Memory B cell (primary cell): ENCODE measurements around the gene NHS.
"Not testable (repeated sequence)": the region's sequence is repeated elsewhere in the genome, so short reads cannot be mapped to it uniquely, and the experiment has no call there.

Experiments used
- ATAC-seq: fragments of 150-1000 bp; cut with Tn5 transposase; 2 replicates; pipeline ENCODE4 v1.10.0; 2021; ENCODE audit warnings: low read depth, mild to moderate bottlenecking, moderate library complexity
- DNase-seq, 2 donors: peaks; one replicate each; pipeline ENCODE4 v3.0.0; 2022; ENCODE audit warnings: low spot score in 2 of 2
- H3K27ac Mint-ChIP-seq: one replicate; pipeline ENCODE4 v1.8.0; 2022; ENCODE audit warnings: mild to moderate bottlenecking, moderate library complexity, mixed read lengths
- H3K27me3 Mint-ChIP-seq: one replicate; pipeline ENCODE4 v1.8.0; 2022; ENCODE audit warnings: mixed read lengths
- H3K36me3 Mint-ChIP-seq: one replicate; pipeline ENCODE4 v1.8.0; 2022; ENCODE audit warnings: mild to moderate bottlenecking, mixed read lengths
- H3K4me1 Mint-ChIP-seq: one replicate; pipeline ENCODE4 v1.8.0; 2022; ENCODE audit warnings: mixed read lengths
- H3K4me3 Mint-ChIP-seq: one replicate; pipeline ENCODE4 v1.8.0; 2022; ENCODE audit warnings: mild to moderate bottlenecking, moderate library complexity, mixed read lengths
- H3K9me3 Mint-ChIP-seq: one replicate; pipeline ENCODE4 v1.8.0; 2022; ENCODE audit warnings: mixed read lengths

Gene NHS

GRCh38 chrX:17501746-17502145 is 126.7 kb downstream of the NHS start:
- Mint-ChIP-seq H3K36me3 (no peaks in the 10 kb centered on the region), H3K27ac (no peak overlapping the region), H3K9me3 (no peaks in the 10 kb centered on the region), H3K4me3 (no peak overlapping the region), H3K4me1 (no peaks in the 10 kb centered on the region), H3K27me3 (no peaks in the 10 kb centered on the region)
- ATAC-seq (no peak), DNase-seq (no peak)

DNA sequence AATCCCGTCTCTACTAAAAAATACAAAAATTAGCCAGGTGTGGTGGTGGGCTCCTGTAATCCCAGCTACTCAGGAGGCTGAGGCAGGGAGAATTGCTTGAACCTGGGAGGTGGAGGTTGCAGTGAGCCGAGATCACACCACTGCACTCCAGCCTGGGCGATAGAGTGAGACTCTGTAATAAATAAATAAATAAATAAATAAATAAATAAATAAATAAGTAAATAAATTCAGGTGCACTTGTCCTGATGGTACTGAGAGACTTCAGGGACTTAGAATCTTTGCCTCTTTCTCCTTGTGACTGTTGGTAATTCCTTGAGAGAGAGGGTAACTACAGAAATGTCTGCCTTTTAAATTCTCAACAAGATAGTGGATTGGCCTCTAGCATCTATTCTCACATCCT is 131.4 kb downstream of the NHS start:
- H3K36me3 Mint-ChIP-seq, H3K9me3 Mint-ChIP-seq, H3K4me3 Mint-ChIP-seq, H3K27ac Mint-ChIP-seq, ATAC-seq, DNase-seq, H3K4me1 Mint-ChIP-seq, H3K27me3 Mint-ChIP-seq: not testable (repeated sequence)

- H3K4me3 Mint-ChIP-seq: no peak overlapping the region
- DNase-seq: no peak
- no peak overlapping the region for H3K27ac Mint-ChIP-seq
- H3K36me3 Mint-ChIP-seq: no peaks in the 10 kb centered on the region
- H3K4me1 Mint-ChIP-seq: no peaks in the 10 kb centered on the region
- H3K9me3 Mint-ChIP-seq: no peaks in the 10 kb centered on the region
- peaks cover 1% of the 10 kb centered on the region for H3K27me3 Mint-ChIP-seq
- ATAC-seq: no peak
Observed at GRCh38 chrX:17511556-17511955, 136.6 kb downstream of the NHS start.

DNA sequence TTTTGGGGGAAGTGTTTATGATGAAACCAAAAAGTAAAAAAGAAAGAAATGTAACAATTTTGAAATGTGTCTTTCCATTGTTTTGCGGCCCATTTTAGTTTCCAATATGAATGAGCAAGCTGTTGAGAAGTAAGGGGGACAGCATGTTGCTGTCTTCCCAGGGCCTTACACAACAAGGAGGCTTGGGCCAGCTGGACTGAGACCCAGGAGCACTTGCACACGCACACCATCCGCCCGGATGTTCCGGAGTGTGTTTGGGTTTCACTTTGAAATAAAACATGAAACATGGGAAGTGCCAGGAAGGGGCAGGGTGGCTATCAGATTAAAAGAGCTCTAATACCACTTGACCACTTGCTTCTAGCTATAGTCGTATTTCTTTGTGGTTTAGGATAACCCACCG is 144.4 kb downstream of the NHS start:
- no peak overlapping the region for H3K4me3 Mint-ChIP-seq
- H3K27ac Mint-ChIP-seq: no peak overlapping the region
- no peak for ATAC-seq

GRCh38 chrX:17520016-17520615 is 145.1 kb downstream of the NHS start:
- no peaks in the 10 kb centered on the region for H3K27me3 Mint-ChIP-seq
- no peak overlapping the region for H3K27ac Mint-ChIP-seq
- DNase-seq (no peak), ATAC-seq (no peak)
- H3K4me1 Mint-ChIP-seq: no peaks in the 10 kb centered on the region
- no peaks in the 10 kb centered on the region for H3K9me3 Mint-ChIP-seq
- no peaks in the 10 kb centered on the region for H3K36me3 Mint-ChIP-seq
- H3K4me3 Mint-ChIP-seq: no peak overlapping the region

More for the DNA sequence above, 144.4 kb downstream of the NHS start:
- DNase-seq: no peak
- Mint-ChIP-seq H3K4me1 (no peaks in the 10 kb centered on the region), H3K9me3 (no peaks in the 10 kb centered on the region), H3K27me3 (no peaks in the 10 kb centered on the region), H3K36me3 (no peaks in the 10 kb centered on the region)

- H3K4me1 Mint-ChIP-seq: no peaks in the 10 kb centered on the region
- H3K27ac Mint-ChIP-seq: no peak overlapping the region
- no peaks in the 10 kb centered on the region for H3K27me3 Mint-ChIP-seq
- no peak for DNase-seq
- no peaks in the 10 kb centered on the region for H3K36me3 Mint-ChIP-seq
- no peaks in the 10 kb centered on the region for H3K9me3 Mint-ChIP-seq
- ATAC-seq: no peak
- H3K4me3 Mint-ChIP-seq: no peak overlapping the region
Observed at GRCh38 chrX:17521871-17522693, 147.1 kb downstream of the NHS start.

GRCh38 chrX:17525266-17525665 is 150.3 kb downstream of the NHS start:
- Mint-ChIP-seq H3K4me3 (no peak overlapping the region), H3K27ac (no peak overlapping the region), H3K4me1 (no peaks in the 10 kb centered on the region), H3K9me3 (no peaks in the 10 kb centered on the region), H3K27me3 (peaks cover 1% of the 10 kb centered on the region), H3K36me3 (no peaks in the 10 kb centered on the region)
- no peak for DNase-seq
- no peak for ATAC-seq

- ATAC-seq (no peak), DNase-seq (no peak)
- Mint-ChIP-seq H3K27me3 (peaks cover 1% of the 10 kb centered on the region), H3K27ac (no peak overlapping the region), H3K4me3 (no peak overlapping the region), H3K9me3 (no peaks in the 10 kb centered on the region), H3K36me3 (no peaks in the 10 kb centered on the region), H3K4me1 (no peaks in the 10 kb centered on the region)
Observed at GRCh38 chrX:17525762-17526555, 151.0 kb downstream of the NHS start.

GRCh38 chrX:17527135-17527701 is 152.2 kb downstream of the NHS start:
- H3K36me3 Mint-ChIP-seq: no peaks in the 10 kb centered on the region
- DNase-seq (no peak), ATAC-seq (no peak)
- no peak overlapping the region for H3K27ac Mint-ChIP-seq
- peaks cover 7% of the 10 kb centered on the region for H3K27me3 Mint-ChIP-seq
- no peak overlapping the region for H3K4me3 Mint-ChIP-seq
- no peaks in the 10 kb centered on the region for H3K9me3 Mint-ChIP-seq
- no peaks in the 10 kb centered on the region for H3K4me1 Mint-ChIP-seq

- Mint-ChIP-seq H3K27ac (no peak overlapping the region), H3K4me1 (no peaks in the 10 kb centered on the region), H3K9me3 (no peaks in the 10 kb centered on the region), H3K27me3 (peaks cover 7% of the 10 kb centered on the region), H3K36me3 (no peaks in the 10 kb centered on the region), H3K4me3 (no peak overlapping the region)
- DNase-seq (no peak), ATAC-seq (no peak)
Observed at GRCh38 chrX:17527922-17528321, 152.9 kb downstream of the NHS start.

GRCh38 chrX:17529151-17529745 is 154.2 kb downstream of the NHS start:
- H3K4me1 Mint-ChIP-seq: no peaks in the 10 kb centered on the region
- H3K27ac Mint-ChIP-seq: no peak overlapping the region
- no peak for ATAC-seq
- no peak for DNase-seq
- H3K9me3 Mint-ChIP-seq: no peaks in the 10 kb centered on the region
- H3K4me3 Mint-ChIP-seq: no peak overlapping the region
- no peaks in the 10 kb centered on the region for H3K36me3 Mint-ChIP-seq
- H3K27me3 Mint-ChIP-seq: peaks cover 7% of the 10 kb centered on the region

GRCh38 chrX:17531500-17531899 is 156.5 kb downstream of the NHS start:
- Mint-ChIP-seq H3K4me1 (no peaks in the 10 kb centered on the region), H3K27me3 (peaks cover 9% of the 10 kb centered on the region), H3K9me3 (no peaks in the 10 kb centered on the region), H3K36me3 (no peaks in the 10 kb centered on the region), H3K4me3 (no peak overlapping the region), H3K27ac (no peak overlapping the region)
- ATAC-seq: no peak
- DNase-seq: no peak

DNA sequence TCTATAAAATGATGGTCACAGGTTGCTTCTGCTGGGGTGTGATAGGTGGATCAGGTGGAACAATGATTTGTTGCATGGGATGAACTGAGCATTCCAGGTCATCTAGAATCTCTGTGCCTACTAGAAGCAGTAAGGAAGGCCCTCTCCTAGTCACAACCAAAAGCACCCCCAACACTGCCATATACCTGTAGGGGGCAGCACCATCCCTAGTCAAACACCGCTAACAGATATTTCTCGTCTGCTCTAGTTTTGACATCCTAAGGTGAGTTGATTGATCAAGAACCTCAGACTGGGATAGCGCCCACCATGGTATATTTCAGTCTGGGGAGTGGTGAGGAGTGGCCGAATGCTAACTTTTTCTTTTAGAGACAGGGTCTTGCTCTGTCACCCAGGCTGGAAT is 160.2 kb downstream of the NHS start:
- H3K27me3 Mint-ChIP-seq: peaks cover 10% of the 10 kb centered on the region
- no peak for ATAC-seq
- no peaks in the 10 kb centered on the region for H3K4me1 Mint-ChIP-seq
- no peak for DNase-seq
- no peaks in the 10 kb centered on the region for H3K36me3 Mint-ChIP-seq
- H3K4me3 Mint-ChIP-seq: no peak overlapping the region
- H3K9me3 Mint-ChIP-seq: no peaks in the 10 kb centered on the region
- H3K27ac Mint-ChIP-seq: no peak overlapping the region
